ENCODE measurements around the gene GRM4.

GRM4 gene

DNA sequence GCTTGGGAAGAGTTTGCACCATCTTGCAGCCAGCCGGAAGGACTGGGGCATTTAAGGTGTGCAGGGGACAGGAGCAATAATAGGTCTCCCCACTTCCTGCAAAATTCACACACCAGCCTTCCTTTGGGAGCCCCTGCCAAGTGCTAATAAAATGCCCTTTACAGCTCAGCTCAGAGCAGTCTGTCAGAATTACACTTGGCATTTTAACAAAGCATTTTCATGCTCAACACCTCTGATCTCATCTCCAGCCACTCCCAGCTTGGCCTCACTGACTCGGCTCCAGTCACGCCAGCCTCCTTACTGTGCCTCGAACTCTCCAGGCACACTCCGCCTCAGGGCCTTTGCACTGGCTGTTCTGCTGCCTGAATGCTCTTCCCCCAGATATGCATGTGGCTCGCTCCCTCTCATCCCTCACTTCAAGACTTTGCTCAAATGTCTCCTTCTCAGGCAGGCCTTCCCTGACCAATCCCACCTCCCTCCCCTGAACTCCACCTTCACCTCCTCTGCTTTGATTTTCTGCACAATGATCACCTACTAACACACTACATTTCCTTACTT, 43.7 kb downstream of the GRM4 start:
- no peak overlapping the region for H3K4me3 ChIP-seq (ENCODE audit: low read length)
- H3K27me3 ChIP-seq (replicated peaks; ENCODE audit: control insufficient read depth, insufficient read depth, low read length) = peaks cover 77% of the 10 kb centered on the region
- no peaks in the 10 kb centered on the region for H3K36me3 ChIP-seq (ENCODE audit: control insufficient read depth, insufficient read depth, low read length, severe bottlenecking)
- H3K9me3 ChIP-seq (ENCODE audit: control insufficient read depth, low read length) = no peaks in the 10 kb centered on the region
- H3K9ac ChIP-seq (ENCODE audit: low read length) = no peak overlapping the region
- H3K4me1 ChIP-seq (ENCODE audit: control insufficient read depth, insufficient read depth, low read length) = no peaks in the 10 kb centered on the region
- DNase-seq (ENCODE audit: low read depth) = no peak

DNA sequence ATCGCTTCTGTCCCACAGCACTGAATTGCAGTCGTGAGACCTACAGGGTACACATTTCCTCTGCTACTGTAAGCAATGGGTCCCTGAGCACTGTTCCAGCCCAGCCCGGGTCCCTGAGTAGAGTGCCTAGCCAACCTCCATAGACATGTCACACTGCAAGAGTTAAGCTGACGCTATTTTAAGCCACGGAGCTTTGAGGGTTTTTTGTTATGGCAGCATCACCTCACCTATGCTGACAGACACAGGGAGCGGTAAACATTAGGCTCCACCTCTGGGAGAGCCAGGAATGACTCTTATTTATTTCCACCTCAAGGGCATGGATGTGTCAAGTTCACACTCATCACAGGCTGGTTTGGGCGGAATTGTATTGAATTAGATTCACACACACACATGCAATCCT, 45.1 kb downstream of the GRM4 start:
- no peak overlapping the region for H3K4me3 ChIP-seq (ENCODE audit: low read length)
- H3K9me3 ChIP-seq (ENCODE audit: control insufficient read depth, low read length) = no peaks in the 10 kb centered on the region
- DNase-seq (ENCODE audit: low read depth) = no peak
- H3K9ac ChIP-seq (ENCODE audit: low read length) = no peak overlapping the region
- no peaks in the 10 kb centered on the region for H3K36me3 ChIP-seq (ENCODE audit: control insufficient read depth, insufficient read depth, low read length, severe bottlenecking)
- H3K4me1 ChIP-seq (ENCODE audit: control insufficient read depth, insufficient read depth, low read length) = no peaks in the 10 kb centered on the region
- H3K27me3 ChIP-seq (replicated peaks; ENCODE audit: control insufficient read depth, insufficient read depth, low read length) = peaks cover 82% of the 10 kb centered on the region

DNA sequence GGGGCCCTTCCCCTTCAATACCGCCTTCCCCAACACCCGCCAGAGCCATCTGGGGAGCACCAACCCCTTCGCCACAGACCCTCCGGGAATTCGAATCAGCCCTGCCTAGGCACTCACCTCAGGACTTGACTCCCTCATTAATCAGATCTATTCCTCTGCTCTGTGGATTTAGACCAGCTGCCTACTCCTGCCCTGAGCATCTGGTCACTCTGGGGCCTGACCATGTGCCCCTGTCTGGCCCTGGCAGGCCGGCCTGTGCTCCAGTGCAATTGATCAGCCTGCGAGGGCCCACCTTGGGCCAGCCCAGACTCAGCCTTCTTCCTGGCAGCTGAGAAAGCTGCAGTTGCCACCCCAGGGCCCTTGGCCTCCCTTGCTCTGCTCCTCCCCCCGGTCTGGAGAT, 46.0 kb downstream of the GRM4 start:
- Histone ChIP-seq H3K4me3 (ENCODE audit: low read length) (no peak overlapping the region), H3K9ac (ENCODE audit: low read length) (no peak overlapping the region), H3K4me1 (ENCODE audit: control insufficient read depth, insufficient read depth, low read length) (no peaks in the 10 kb centered on the region), H3K9me3 (ENCODE audit: control insufficient read depth, low read length) (no peaks in the 10 kb centered on the region), H3K27me3 (replicated peaks; ENCODE audit: control insufficient read depth, insufficient read depth, low read length) (peaks cover 90% of the 10 kb centered on the region), H3K36me3 (ENCODE audit: control insufficient read depth, insufficient read depth, low read length, severe bottlenecking) (no peaks in the 10 kb centered on the region)
- DNase-seq (ENCODE audit: low read depth) = no peak

DNA sequence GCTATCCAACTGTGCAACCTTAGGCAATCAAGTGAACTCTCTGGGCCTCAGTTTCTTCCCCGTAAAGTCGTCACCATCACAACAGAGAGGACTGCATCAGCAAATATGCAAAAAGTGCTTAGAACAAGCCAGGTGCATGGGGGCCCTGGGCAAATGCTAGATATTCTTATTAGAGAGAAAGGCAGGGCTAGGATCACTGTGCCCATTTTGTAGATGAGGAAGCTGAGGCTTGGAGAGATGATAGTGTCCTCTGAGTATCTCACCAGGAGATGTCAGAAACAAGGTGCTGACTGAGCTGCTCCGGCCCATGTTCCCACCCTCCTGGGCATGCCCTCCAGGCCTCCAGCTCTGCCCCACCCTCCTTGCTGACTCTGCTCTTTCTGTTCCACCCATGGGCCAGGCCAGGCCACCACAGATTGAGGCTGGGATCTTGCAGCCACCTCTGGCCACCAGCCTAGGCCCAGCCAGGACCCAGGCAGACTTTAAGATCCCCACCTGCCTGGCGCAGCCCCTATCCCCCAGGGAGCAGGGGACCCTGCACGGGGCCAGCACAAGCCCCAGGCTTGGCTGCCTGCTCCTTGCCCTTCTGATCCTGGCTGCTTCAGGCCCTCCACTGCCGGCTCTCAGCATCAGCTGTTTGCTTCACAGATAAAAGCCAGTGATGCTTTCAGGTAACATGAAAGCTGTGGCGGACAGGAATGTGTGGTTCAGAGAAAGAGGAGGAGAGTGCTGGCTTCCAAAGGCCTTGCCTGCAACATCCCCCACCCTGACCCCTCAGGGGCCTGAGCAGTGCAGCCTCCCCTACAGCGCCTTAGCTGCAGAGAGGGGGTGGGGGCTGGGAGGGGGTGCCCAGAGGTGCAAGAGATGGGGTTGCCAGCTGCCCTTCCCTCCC, 47.6 kb downstream of the GRM4 start:
- Histone ChIP-seq H3K4me3 (ENCODE audit: low read length) (no peak overlapping the region), H3K9ac (ENCODE audit: low read length) (no peak overlapping the region), H3K36me3 (ENCODE audit: control insufficient read depth, insufficient read depth, low read length, severe bottlenecking) (no peaks in the 10 kb centered on the region), H3K4me1 (ENCODE audit: control insufficient read depth, insufficient read depth, low read length) (no peaks in the 10 kb centered on the region), H3K9me3 (ENCODE audit: control insufficient read depth, low read length) (peaks cover 4% of the 10 kb centered on the region), H3K27me3 (replicated peaks; ENCODE audit: control insufficient read depth, insufficient read depth, low read length) (peaks cover 90% of the 10 kb centered on the region)
- DNase-seq (ENCODE audit: low read depth) = no peak

DNA sequence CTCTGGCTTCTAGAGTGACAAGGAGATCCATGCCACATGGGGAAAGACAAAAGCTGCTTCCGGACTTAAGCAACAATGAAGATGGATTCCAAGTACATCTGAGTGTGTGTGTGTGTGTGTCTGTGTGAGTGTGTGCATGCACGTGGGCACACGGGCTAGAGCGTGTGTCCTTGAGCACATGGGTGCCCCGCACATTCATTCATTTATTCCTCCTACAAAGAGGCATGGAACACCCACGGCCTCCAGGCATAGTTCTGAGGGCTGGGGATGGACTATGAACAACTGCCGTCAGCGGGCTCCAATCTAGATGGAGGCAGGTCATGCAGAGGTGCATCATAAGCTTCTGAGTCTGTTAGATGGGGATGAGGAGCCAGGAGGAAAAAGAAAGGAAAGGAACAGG, 49.1 kb downstream of the GRM4 start:
- H3K36me3 ChIP-seq (ENCODE audit: control insufficient read depth, insufficient read depth, low read length, severe bottlenecking) = no peaks in the 10 kb centered on the region
- no peak overlapping the region for H3K4me3 ChIP-seq (ENCODE audit: low read length)
- DNase-seq (ENCODE audit: low read depth) = no peak
- no peak overlapping the region for H3K9ac ChIP-seq (ENCODE audit: low read length)
- peaks cover 93% of the 10 kb centered on the region for H3K27me3 ChIP-seq (replicated peaks; ENCODE audit: control insufficient read depth, insufficient read depth, low read length)
- H3K4me1 ChIP-seq (ENCODE audit: control insufficient read depth, insufficient read depth, low read length) = no peaks in the 10 kb centered on the region
- H3K9me3 ChIP-seq (ENCODE audit: control insufficient read depth, low read length) = peaks cover 4% of the 10 kb centered on the region

DNA sequence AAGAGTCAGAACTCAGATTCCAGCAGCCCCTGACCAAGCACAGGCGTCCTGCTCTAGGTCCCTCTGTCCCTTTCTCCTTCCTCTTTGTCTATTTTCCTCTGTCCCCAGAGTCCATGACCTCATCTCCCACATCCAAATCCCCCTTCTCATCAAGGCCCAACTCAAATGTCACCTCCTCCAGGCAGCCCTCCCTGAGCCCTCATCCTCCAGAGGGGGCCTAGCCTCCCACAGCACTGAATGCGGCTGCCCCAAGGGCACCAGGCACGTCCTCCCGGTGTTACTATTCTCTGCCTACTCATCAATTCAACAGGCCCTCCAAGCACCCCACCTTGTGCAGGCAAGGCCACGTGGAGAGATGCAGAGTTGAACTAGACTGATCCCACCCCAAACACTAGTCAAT, 49.7 kb downstream of the GRM4 start:
- Histone ChIP-seq H3K4me3 (ENCODE audit: low read length) (no peak overlapping the region), H3K27me3 (replicated peaks; ENCODE audit: control insufficient read depth, insufficient read depth, low read length) (peaks cover 90% of the 10 kb centered on the region), H3K9me3 (ENCODE audit: control insufficient read depth, low read length) (peaks cover 4% of the 10 kb centered on the region), H3K36me3 (ENCODE audit: control insufficient read depth, insufficient read depth, low read length, severe bottlenecking) (no peaks in the 10 kb centered on the region), H3K4me1 (ENCODE audit: control insufficient read depth, insufficient read depth, low read length) (no peaks in the 10 kb centered on the region), H3K9ac (ENCODE audit: low read length) (no peak overlapping the region)
- no peak for DNase-seq (ENCODE audit: low read depth)

DNA sequence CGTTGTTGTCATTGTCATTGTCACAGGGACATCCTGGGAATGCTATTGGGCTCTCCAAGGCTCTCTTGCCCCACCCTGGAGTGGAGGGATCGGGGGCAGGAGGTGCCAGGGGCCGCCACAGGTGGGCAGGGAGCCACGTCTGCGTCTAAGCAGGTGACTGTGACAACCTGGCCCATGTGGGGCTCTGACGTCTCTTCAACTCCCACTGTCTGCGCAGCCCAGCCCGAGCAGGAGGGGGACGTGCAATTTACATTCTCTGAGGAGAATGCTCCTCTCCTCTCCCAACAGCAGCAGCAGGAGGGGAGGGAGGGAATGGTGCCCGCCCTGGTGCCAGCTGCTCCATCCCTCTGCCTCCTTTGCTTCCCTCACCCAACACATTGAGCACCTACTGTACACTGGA, 50.1 kb downstream of the GRM4 start:
- Histone ChIP-seq H3K9ac (ENCODE audit: low read length) (no peak overlapping the region), H3K36me3 (ENCODE audit: control insufficient read depth, insufficient read depth, low read length, severe bottlenecking) (no peaks in the 10 kb centered on the region), H3K27me3 (replicated peaks; ENCODE audit: control insufficient read depth, insufficient read depth, low read length) (peaks cover 90% of the 10 kb centered on the region), H3K4me3 (ENCODE audit: low read length) (no peak overlapping the region), H3K4me1 (ENCODE audit: control insufficient read depth, insufficient read depth, low read length) (no peaks in the 10 kb centered on the region), H3K9me3 (ENCODE audit: control insufficient read depth, low read length) (peaks cover 4% of the 10 kb centered on the region)
- DNase-seq (ENCODE audit: low read depth) = no peak

DNA sequence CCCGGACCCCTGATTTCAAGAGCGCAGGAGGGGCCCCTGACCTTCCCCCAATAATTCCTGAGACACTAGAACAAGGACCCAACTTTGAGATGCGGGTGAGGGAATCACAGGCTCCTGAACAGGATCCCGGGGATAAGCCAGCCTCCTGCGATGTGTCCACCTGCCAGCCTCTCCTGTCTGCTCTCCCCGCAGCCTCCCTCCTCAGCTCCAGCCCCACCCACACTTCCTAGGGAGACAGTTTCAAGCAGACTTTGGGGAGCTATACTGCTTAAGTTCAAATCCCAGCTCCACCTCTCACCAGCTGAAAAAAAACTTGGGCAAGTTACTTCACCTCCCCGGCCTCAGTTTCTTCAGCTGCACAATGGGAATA, 50.8 kb downstream of the GRM4 start:
- Histone ChIP-seq H3K4me3 (ENCODE audit: low read length) (no peak overlapping the region), H3K9me3 (ENCODE audit: control insufficient read depth, low read length) (peaks cover 4% of the 10 kb centered on the region), H3K4me1 (ENCODE audit: control insufficient read depth, insufficient read depth, low read length) (no peaks in the 10 kb centered on the region), H3K9ac (ENCODE audit: low read length) (no peak overlapping the region), H3K27me3 (replicated peaks; ENCODE audit: control insufficient read depth, insufficient read depth, low read length) (peaks cover 89% of the 10 kb centered on the region), H3K36me3 (ENCODE audit: control insufficient read depth, insufficient read depth, low read length, severe bottlenecking) (no peaks in the 10 kb centered on the region)
- no peak for DNase-seq (ENCODE audit: low read depth)

DNA sequence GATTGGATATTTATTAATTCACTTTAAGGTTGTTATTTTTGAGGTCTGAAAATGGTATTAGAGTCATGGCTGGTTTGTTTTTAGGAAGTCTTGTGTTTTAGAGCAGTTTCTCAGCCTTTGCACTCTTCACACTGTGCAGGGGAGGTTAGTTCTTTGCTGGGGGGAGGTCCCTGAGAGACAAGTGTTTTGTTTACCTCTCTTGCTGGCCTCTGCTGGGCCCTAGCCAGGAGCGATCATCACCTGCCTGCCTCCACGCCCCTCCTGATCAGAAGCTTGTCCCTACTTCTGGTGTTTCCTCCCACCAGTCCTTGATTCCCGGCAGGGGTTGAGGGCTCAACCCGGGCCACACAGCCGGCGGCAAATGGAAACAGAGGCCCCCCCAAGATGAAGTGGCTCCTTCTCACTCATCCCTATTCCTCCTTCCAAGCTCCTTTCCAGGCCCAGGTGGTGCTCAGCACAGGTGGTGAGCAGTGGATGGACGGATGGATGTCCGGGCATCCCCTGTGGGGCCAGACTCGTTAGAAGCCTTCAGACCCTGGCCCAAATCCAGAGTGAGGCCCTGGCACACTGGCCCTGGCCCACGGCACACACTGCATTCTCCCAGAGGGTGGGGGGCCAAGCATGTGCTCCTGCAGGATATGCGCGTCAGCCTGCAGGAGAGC, 51.3 kb downstream of the GRM4 start:
- Histone ChIP-seq H3K4me3 (ENCODE audit: low read length) (no peak overlapping the region), H3K9me3 (ENCODE audit: control insufficient read depth, low read length) (peaks cover 4% of the 10 kb centered on the region), H3K27me3 (replicated peaks; ENCODE audit: control insufficient read depth, insufficient read depth, low read length) (peaks cover 89% of the 10 kb centered on the region), H3K4me1 (ENCODE audit: control insufficient read depth, insufficient read depth, low read length) (no peaks in the 10 kb centered on the region), H3K9ac (ENCODE audit: low read length) (no peak overlapping the region), H3K36me3 (ENCODE audit: control insufficient read depth, insufficient read depth, low read length, severe bottlenecking) (no peaks in the 10 kb centered on the region)
- no peak for DNase-seq (ENCODE audit: low read depth)

DNA sequence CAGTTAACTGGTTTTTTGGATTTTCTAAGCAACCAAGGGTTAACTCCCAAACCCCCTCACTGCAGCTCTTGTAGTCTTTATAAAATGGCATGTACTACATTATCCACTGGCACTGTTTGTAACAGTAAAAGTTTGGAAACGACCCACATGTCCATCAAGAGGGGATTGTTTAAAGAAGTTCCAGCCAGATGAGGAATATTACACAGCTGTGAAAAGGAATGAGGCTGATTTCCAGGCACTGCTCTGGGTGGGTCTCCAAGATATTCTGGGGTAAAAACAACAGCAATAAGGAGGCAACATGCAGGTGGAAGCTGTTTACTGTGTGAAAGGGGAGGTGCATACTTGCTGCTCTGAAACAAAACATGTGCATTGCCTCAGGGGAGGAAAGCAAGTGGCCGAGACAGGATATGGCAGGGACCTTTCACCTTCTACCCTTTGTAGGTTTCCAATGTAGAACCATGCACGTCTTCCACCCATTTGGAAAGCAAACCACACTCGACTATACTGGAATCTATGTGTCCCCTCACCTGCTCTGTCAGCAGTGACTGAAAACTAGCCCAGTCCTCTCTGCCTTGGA, 51.9 kb downstream of the GRM4 start:
- DNase-seq (ENCODE audit: low read depth) = no peak
- Histone ChIP-seq H3K4me1 (ENCODE audit: control insufficient read depth, insufficient read depth, low read length) (no peaks in the 10 kb centered on the region), H3K4me3 (ENCODE audit: low read length) (no peak overlapping the region), H3K9ac (ENCODE audit: low read length) (no peak overlapping the region), H3K27me3 (replicated peaks; ENCODE audit: control insufficient read depth, insufficient read depth, low read length) (peaks cover 83% of the 10 kb centered on the region), H3K36me3 (ENCODE audit: control insufficient read depth, insufficient read depth, low read length, severe bottlenecking) (no peaks in the 10 kb centered on the region), H3K9me3 (ENCODE audit: control insufficient read depth, low read length) (peaks cover 4% of the 10 kb centered on the region)

DNA sequence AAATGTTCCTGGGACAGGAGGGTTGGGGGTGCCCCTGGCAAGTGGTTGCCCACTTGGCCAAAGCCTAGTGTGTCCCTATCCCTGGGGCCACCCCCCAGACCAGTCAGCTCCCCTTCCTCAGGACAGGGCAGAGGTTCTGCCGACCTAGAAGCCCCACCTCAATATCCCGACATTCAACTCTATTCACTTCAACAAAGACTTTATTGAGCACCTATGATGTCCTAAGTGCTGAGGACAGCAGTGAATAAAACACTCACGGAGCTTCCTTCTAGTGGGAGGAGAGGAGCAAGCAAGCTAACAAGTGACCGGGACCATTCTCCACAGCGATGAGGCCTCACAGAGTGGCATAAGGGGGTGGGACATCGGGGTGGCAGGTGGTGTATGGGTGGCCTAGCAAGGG, 52.7 kb downstream of the GRM4 start:
- no peak overlapping the region for H3K9ac ChIP-seq (ENCODE audit: low read length)
- no peak for DNase-seq (ENCODE audit: low read depth)
- H3K27me3 ChIP-seq (replicated peaks; ENCODE audit: control insufficient read depth, insufficient read depth, low read length) = peaks cover 78% of the 10 kb centered on the region
- H3K4me1 ChIP-seq (ENCODE audit: control insufficient read depth, insufficient read depth, low read length) = no peaks in the 10 kb centered on the region
- peaks cover 4% of the 10 kb centered on the region for H3K9me3 ChIP-seq (ENCODE audit: control insufficient read depth, low read length)
- H3K36me3 ChIP-seq (ENCODE audit: control insufficient read depth, insufficient read depth, low read length, severe bottlenecking) = no peaks in the 10 kb centered on the region
- no peak overlapping the region for H3K4me3 ChIP-seq (ENCODE audit: low read length)

All from adipocyte (in vitro differentiated cells).